A673 (cell line): ENCODE data around the gene CLMP.

Source experiments
- CTCF ChIP-seq: fragments of 300-800, 200-600 bp; sonication (generic); conservative IDR thresholded peaks from 2 replicates; pipeline ENCODE4 v1.5.1; 2017; ENCODE audit warnings: low read depth, mild to moderate bottlenecking, antibody characterized with exemption, low read length, moderate library complexity, mixed read lengths
- EZH2 ChIP-seq: fragments of 200-600 bp; sonication (generic); IDR thresholded peaks from 2 replicates; pipeline ENCODE4 v1.6.1; 2017; ENCODE audit warnings: borderline replicate concordance, low read depth, mild to moderate bottlenecking, mixed read lengths, antibody characterized with exemption, low read length; ENCODE audit not compliant: poor library complexity, severe bottlenecking

GRCh38 chr11:123197711-123198110 lies 2.7 kb upstream of the CLMP start:
- no peak for TF ChIP-seq CTCF
- no peak for TF ChIP-seq EZH2
